ENCODE results near the gene LITAF.
"Not testable (repeated sequence)": the region's sequence is repeated elsewhere in the genome, so short reads cannot be mapped to it uniquely, and the experiment has no call there.

Gene LITAF

DNA sequence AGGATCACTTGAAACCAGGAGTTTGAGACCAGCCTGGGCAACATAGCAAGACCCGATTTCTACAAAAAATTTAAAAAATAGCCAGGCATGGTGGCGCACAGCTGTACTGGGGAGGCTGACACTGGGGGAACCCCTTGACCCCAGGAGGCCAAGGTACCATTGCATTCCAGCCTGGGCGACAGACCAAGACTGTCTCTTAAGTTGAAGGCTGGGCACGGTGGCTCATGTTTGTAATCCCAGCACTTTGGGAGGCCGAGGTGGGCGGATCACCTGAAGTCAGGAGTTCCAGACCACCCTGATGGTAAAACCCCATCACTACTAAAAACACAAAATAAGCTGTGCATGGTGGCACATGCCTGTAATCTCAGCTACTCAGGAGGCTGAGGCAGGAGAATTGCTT lies 74.9 kb downstream of the LITAF start:
- DNase-seq (ENCODE audit: extremely low read depth, low read depth), result no peak
- TF ChIP-seq, protein P1, sequence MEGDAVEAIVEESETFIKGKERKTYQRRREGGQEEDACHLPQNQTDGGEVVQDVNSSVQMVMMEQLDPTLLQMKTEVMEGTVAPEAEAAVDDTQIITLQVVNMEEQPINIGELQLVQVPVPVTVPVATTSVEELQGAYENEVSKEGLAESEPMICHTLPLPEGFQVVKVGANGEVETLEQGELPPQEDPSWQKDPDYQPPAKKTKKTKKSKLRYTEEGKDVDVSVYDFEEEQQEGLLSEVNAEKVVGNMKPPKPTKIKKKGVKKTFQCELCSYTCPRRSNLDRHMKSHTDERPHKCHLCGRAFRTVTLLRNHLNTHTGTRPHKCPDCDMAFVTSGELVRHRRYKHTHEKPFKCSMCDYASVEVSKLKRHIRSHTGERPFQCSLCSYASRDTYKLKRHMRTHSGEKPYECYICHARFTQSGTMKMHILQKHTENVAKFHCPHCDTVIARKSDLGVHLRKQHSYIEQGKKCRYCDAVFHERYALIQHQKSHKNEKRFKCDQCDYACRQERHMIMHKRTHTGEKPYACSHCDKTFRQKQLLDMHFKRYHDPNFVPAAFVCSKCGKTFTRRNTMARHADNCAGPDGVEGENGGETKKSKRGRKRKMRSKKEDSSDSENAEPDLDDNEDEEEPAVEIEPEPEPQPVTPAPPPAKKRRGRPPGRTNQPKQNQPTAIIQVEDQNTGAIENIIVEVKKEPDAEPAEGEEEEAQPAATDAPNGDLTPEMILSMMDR (IDR thresholded peaks at IDR 0.05; ENCODE audit: low read depth, low read length), result no peak

DNA sequence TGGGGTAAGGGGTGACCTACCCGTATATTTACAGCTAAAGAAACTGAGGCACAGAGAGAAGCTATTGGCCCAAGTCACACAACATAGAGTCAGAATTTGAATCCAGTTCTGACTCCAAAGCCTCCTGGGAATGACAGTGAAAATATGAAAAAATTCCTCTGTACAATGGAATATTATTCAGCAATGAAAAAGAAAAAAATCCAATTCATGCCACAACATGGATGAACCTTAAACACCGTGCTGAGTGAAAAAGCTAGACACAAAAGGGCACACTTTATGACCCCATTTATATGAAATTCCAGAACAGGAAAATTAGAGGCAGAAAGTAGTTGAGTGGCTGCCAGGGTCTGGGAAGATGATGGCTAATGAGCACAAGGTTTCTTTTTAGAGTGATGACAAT lies 75.4 kb downstream of the LITAF start:
- no peak for DNase-seq (ENCODE audit: extremely low read depth, low read depth)
- TF ChIP-seq, protein P1 (IDR thresholded peaks at IDR 0.05; ENCODE audit: low read depth, low read length), result no peak

DNA sequence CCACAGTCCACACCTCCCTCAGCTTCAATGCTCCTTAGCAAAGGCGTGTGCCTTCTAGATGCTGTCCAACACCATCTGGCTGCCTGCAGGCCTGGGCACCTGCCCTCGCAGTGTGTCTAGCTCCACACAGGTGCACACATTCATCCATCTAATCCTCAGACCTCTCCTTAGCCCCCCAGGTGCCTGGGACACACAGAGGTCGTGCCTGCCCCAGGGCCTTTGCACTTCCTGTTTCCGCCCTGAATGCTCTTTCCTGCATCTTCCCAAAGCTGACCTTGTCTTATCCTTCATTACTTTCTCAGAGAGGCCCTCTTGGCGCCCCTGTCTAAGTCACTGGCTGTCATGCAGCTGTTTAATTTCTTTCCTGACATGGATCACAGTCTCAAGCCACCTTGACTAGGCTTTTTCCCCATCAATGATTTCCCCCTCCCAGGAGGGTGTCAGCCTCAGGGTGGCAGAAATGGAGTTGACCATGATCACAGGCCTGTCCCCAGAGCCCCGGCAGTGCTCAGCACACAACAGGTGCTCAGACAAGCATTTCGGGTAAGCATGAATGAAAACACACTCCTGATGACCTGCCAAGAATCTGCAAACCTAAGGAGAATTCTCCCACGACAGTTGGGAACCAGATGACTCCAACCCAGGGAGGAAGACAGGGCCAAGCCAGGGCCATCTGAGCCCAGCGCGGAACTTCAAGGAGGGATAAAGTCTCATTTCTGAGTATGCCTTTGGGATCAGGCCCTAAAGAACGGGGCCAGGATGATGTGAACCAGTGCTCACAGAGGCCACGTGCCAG lies 76.3 kb downstream of the LITAF start:
- TF ChIP-seq, protein P1 (IDR thresholded peaks at IDR 0.05; ENCODE audit: low read depth, low read length), result no peak
- DNase-seq (ENCODE audit: extremely low read depth, low read depth), result no peak

DNA sequence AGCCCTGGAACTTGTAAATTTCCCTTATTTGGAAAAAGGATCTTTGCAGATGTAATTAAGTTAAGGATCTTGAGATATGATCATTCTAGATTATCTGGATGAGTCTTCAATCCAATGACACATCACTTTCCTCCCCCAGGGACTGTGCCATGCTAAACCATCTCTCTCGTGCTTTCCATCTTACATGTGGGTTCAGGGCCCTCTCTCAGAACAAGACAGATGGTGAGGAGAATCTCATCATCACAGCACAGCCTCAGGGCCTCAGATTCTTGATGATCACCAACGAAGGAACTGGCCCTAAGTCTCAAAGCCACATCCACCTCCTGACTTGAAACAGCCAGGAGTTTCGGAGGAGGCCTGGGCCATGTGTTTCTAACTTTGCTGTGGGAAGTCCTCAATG lies 78.7 kb downstream of the LITAF start:
- no peak for DNase-seq (ENCODE audit: extremely low read depth, low read depth)
- TF ChIP-seq, protein P1 (IDR thresholded peaks at IDR 0.05; ENCODE audit: low read depth, low read length), result no peak

DNA sequence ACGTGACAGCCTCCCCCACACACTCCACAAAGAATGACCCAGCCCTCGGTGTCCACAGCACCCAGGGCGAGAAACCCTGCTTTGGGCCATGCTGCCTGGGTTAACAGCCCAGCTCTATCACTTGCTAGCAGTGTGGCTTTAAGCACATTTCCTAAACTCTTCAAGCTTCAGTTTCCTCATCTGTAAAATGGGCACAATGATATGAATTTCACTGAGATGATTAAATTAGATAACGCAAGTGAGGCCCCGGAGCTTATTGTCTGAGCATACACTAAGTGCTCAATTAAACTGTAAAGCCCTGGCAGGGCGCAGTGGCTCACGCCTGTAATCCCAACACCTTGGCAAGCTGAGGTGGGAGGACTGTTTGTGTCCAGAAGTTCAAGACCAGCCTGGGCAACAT lies 79.4 kb downstream of the LITAF start:
- DNase-seq (ENCODE audit: extremely low read depth, low read depth), result no peak
- TF ChIP-seq, protein P1 (IDR thresholded peaks at IDR 0.05; ENCODE audit: low read depth, low read length), result no peak

DNA sequence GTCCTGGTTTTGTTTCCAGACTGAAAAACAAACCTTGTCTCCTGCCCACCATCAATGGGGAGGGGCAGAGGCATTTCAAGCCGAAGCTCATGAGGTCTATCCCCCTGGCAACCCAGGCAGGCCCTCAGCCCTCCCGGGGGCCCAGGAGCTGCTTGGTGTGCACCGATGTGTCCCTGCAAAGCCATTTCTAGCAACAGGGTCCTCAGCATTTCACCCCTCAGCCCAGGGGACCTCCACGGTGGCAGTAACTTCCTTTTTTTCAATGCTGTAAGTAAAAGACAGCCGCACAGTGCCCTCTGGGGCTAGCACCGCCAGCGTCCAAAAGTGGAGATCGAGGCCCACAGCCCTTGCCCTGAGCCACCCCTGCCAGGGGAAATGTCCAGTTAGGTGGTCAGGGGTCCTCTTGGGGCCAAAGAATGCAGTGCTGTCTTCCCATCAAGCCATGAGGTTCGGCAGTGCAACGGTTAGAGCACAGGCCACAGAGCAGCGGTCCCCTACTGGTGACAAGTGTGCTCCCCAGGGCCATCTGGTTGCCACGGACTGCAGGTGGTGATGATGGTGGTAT lies 79.9 kb downstream of the LITAF start:
- TF ChIP-seq, protein P1 (IDR thresholded peaks at IDR 0.05; ENCODE audit: low read depth, low read length), result no peak
- no peak for DNase-seq (ENCODE audit: extremely low read depth, low read depth)

DNA sequence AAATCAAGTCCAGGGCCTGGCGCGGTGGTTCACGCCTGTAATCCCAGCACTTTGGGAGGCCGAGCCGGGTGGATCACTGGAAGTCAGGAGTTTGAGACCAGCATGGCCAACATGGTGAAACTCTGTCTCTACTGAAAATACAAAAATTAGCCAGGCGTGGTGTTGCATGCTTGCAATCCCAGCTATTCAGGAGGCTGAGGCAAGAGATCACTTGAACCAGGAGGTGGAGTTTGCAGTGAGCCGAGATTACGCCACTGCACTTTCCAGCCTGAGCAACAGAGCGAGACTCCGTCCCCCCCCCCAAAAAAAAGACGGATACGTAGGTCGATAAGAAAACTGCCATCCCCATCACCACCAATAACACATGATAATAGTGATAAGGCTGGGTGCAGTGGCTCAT lies 82.5 kb downstream of the LITAF start:
- not testable (repeated sequence) for DNase-seq (ENCODE audit: extremely low read depth, low read depth)

DNA sequence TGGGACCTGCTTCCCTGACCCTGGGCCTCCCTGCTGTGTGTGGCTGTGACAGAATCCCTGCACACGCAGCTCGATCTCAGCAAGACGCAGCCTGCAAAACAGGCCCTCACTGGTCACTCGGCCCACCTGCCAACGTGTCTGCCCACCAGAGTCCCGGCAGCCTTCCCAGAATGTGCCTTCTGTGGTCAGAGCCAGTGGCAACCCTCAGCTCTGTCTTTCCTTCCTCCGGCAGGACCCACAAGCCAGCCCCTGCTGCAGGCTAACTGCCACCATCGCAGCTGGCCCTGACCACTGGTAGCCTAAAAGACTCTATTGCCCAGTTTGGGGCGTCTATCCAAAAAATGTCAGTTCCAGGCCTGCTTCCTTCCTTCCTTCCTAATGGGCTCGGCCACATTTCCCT lies 83.2 kb downstream of the LITAF start:
- TF ChIP-seq, protein P1 (IDR thresholded peaks at IDR 0.05; ENCODE audit: low read depth, low read length), result no peak
- no peak for DNase-seq (ENCODE audit: extremely low read depth, low read depth)

Data from AG09319 (cell line).